AG04449 (cell line): ENCODE measurements around the gene PRRT1B.

Experiments
- CTCF ChIA-PET: fragments of 350-600 bp; formaldehyde crosslinking; extraction: SDS; loops from one replicate; lab custom pipeline; 2021; ENCODE audit warnings: antibody characterized with exemption; lab: Yijun Ruan, JAX
- POLR2A ChIA-PET: fragments of 400-600, 350-600 bp; formaldehyde crosslinking; extraction: SDS; loops from one replicate; lab custom pipeline; 2020; ENCODE audit warnings: antibody characterized with exemption, inconsistent platforms; lab: Yijun Ruan, JAX
- DNase-seq: peaks from one replicate; pipeline ENCODE4 v3.0.0-alpha.2; 2010; ENCODE audit warnings: low read depth, low spot score
- H3K4me3 ChIP-seq: 2 replicates; pipeline ENCODE4 v1.5.1; 2011; ENCODE audit warnings: low read depth, mild to moderate bottlenecking, control low read depth, low read length
- TF ChIP-seq, protein P1 (sequence below): IDR thresholded peaks from one replicate; pipeline ENCODE4 v1.5.1; 2011; ENCODE audit warnings: mild to moderate bottlenecking, moderate library complexity, low read length, control low read depth, inconsistent platforms; ENCODE audit not compliant: insufficient read depth; ENCODE audit errors: missing control alignments

The PRRT1B gene

GRCh38 chr9:131588396-131588795 is 43.1 kb downstream of the PRRT1B start:
- TF ChIP-seq, protein P1, sequence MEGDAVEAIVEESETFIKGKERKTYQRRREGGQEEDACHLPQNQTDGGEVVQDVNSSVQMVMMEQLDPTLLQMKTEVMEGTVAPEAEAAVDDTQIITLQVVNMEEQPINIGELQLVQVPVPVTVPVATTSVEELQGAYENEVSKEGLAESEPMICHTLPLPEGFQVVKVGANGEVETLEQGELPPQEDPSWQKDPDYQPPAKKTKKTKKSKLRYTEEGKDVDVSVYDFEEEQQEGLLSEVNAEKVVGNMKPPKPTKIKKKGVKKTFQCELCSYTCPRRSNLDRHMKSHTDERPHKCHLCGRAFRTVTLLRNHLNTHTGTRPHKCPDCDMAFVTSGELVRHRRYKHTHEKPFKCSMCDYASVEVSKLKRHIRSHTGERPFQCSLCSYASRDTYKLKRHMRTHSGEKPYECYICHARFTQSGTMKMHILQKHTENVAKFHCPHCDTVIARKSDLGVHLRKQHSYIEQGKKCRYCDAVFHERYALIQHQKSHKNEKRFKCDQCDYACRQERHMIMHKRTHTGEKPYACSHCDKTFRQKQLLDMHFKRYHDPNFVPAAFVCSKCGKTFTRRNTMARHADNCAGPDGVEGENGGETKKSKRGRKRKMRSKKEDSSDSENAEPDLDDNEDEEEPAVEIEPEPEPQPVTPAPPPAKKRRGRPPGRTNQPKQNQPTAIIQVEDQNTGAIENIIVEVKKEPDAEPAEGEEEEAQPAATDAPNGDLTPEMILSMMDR, result no peak
- no peak overlapping the region for H3K4me3 ChIP-seq
- DNase-seq, result no peak
- POLR2A ChIA-PET, result no interaction called here
- CTCF ChIA-PET, result interaction anchor here (2.4 to 12.9 kb wide), 3 partner anchors 14 to 150 kb away, joined by 7 to 556 read pairs (median 43); partner anchors contain the start of gene RAPGEF1

- CTCF ChIA-PET, result interaction anchor here (2.4 to 12.9 kb wide), 3 partner anchors 14 to 150 kb away, joined by 7 to 556 read pairs (median 43); partner anchors contain the start of gene RAPGEF1
- DNase-seq, result no peak
- no peak overlapping the region for H3K4me3 ChIP-seq
- TF ChIP-seq, protein P1, result no peak
- POLR2A ChIA-PET, result no interaction called here
Measured at GRCh38 chr9:131589124-131589711, 43.9 kb downstream of the PRRT1B start.

- CTCF ChIA-PET, result interaction anchor here (1.8 to 12.9 kb wide), 6 partner anchors 13 to 149 kb away, joined by 4 to 556 read pairs (median 18); partner anchors contain the start of gene RAPGEF1
Measured at GRCh38 chr9:131589993-131590392, 44.7 kb downstream of the PRRT1B start.

GRCh38 chr9:131590449-131590848 is 45.1 kb downstream of the PRRT1B start:
- H3K4me3 ChIP-seq, result no peak overlapping the region

More at GRCh38 chr9:131589993-131590392, 44.7 kb downstream of the PRRT1B start:
- POLR2A ChIA-PET, result no interaction called here
- no peak overlapping the region for H3K4me3 ChIP-seq
- no peak for DNase-seq
- TF ChIP-seq, protein P1, result no peak

DNA sequence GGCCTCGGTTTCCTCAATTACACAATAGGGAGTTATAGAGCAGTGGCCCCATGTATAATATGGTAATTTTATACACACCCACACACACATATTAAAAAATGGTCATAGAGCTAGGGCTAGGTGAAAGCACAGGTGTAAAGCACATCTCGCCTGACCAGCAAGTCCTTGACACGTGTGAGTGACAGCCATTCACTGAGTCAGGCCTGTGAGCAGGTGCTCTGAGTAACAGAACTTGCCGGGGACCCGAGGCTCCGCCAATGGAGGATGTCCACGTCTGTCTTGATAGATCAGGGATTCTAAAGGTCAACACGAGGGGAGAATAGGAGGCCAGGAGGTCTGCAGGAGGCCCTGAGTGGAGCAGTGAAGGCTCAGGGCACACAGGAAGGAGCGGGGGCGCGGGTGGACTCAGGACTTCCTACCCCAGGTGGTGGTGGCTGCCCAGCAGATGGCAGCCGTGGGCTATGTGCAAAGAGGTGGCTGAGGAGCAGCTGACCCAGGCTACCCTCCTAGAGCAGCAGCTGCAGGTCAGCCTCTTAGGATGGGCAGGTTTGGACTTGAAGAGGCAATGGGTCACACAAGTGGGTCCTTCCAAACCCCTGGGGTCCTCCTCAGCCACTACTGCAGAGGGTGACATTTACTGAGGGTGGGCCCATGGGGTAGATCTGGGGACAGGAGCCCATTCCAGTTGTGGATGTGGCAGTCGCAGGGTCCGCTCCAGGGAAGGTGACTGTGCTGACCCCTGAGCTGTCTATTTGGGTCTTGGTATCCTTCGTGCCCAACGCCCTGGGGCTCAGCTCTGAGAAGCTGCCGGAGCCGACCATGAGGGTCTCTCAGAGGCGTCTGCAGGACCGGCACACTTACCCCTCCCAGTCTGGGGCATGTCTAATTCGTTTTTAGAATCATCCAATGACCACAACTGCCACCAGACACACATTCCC is 45.9 kb downstream of the PRRT1B start:
- peak; percentile 14 for DNase-seq
- ChIA-PET CTCF (interaction anchor here (0.6 to 12.9 kb wide), 35 partner anchors 11 to 616 kb away, joined by 3 to 556 read pairs (median 4); partner anchors contain the start of gene RAPGEF1), POLR2A (interaction anchor here (0.5 to 1.3 kb wide), 3 partner anchors 18 to 161 kb away, joined by 3 to 4 read pairs (median 3); partner anchors contain the start of gene POMT1)
- TF ChIP-seq, protein P1, result peak; percentile 90
- no peak overlapping the region for H3K4me3 ChIP-seq

More at GRCh38 chr9:131590449-131590848, 45.1 kb downstream of the PRRT1B start:
- POLR2A ChIA-PET, result no interaction called here
- no peak for DNase-seq
- TF ChIP-seq, protein P1, result no peak
- CTCF ChIA-PET, result interaction anchor here (0.6 to 12.9 kb wide), 13 partner anchors 12 to 168 kb away, joined by 3 to 556 read pairs (median 7); partner anchors contain the start of gene RAPGEF1
